ENCODE results near the gene DISC1.

The DISC1 gene

DNA sequence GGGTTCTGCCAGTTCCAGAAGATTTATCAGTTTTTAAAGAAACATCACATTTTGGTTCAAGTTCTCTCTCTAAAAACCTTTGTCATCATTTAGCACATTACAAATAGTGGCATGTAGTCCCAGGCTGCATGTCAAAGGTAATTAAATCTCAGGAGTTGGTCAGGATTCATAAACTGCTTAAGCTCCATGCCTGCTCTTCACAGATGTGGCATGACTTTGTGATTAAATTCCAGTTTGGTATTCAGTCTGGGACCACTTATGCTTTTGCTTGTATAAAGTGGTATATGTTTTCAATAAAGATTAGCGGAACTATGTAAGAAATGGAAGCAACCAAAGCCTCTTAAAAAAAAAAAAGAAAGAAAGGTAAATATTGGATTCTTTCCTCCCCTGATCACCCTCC is 408.0 kb downstream of the DISC1 start:
- Histone ChIP-seq H3K27ac (replicated peaks) (no peak overlapping the region), H3K4me3 (replicated peaks; ENCODE audit: insufficient read depth, low read length) (no peak overlapping the region), H3K27me3 (ENCODE audit: insufficient read depth, poor library complexity, severe bottlenecking) (no peaks in the 10 kb centered on the region)
- TF ChIP-seq POLR2AphosphoS5 (IDR thresholded peaks at IDR 0.05; ENCODE audit: low read depth) (no peak), SPI1 (IDR thresholded peaks at IDR 0.05; ENCODE audit: borderline replicate concordance, low read depth) (no peak), REST (IDR thresholded peaks at IDR 0.05; ENCODE audit: insufficient replicate concordance, low read depth) (no peak), CTCF (IDR thresholded peaks at IDR 0.05; ENCODE audit: insufficient read depth, low read length) (no peak), GABPA (IDR thresholded peaks at IDR 0.05; ENCODE audit: low read depth) (no peak)
- no peak for DNase-seq (ENCODE audit: low read depth in 1 of 2, low spot score in 1 of 2)

DNA sequence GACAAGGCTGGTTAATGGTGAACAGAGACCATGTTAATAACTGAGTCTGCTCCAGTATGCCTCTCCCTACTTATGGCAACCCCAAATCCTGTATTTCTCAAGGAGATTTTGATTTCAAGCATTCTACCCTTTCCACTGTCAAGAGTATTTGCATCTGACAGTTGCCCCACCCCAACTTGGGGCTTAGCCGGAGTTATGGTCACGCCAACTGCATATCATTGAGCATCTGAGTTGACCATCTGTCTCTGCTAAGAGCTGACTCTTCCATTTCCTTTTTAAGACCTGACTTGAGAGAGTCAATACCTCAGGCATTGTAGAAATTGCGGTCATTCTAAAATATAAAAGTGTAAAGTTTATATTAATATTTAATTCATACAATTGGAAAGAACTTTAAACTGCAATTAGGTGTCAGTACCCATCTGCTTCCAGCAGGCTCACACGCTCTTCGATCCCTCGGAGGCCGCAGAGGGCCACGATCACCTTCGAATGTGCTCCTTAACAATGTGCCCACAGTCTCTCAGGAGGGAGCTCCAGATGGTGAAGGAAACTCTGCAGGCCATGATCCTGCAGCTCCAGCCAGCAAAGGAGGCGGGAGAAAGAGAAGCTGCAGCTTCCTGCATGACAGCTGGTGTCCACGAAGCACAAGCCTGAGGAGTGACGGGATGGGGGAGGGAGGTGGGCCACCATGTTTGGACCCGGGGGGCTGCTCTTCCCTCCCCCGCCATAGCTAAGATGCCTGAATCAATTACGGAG is 409.8 kb downstream of the DISC1 start:
- Histone ChIP-seq H3K27ac (replicated peaks) (no peak overlapping the region), H3K27me3 (ENCODE audit: insufficient read depth, poor library complexity, severe bottlenecking) (no peaks in the 10 kb centered on the region), H3K4me3 (replicated peaks; ENCODE audit: insufficient read depth, low read length) (no peak overlapping the region)
- no peak for DNase-seq (ENCODE audit: low read depth in 1 of 2, low spot score in 1 of 2)
- TF ChIP-seq SPI1 (IDR thresholded peaks at IDR 0.05; ENCODE audit: borderline replicate concordance, low read depth) = no peak
- TF ChIP-seq POLR2AphosphoS5 (IDR thresholded peaks at IDR 0.05; ENCODE audit: low read depth) = no peak
- no peak for TF ChIP-seq REST (IDR thresholded peaks at IDR 0.05; ENCODE audit: insufficient replicate concordance, low read depth)
- no peak for TF ChIP-seq GABPA (IDR thresholded peaks at IDR 0.05; ENCODE audit: low read depth)
- no peak for TF ChIP-seq CTCF (IDR thresholded peaks at IDR 0.05; ENCODE audit: insufficient read depth, low read length)

DNA sequence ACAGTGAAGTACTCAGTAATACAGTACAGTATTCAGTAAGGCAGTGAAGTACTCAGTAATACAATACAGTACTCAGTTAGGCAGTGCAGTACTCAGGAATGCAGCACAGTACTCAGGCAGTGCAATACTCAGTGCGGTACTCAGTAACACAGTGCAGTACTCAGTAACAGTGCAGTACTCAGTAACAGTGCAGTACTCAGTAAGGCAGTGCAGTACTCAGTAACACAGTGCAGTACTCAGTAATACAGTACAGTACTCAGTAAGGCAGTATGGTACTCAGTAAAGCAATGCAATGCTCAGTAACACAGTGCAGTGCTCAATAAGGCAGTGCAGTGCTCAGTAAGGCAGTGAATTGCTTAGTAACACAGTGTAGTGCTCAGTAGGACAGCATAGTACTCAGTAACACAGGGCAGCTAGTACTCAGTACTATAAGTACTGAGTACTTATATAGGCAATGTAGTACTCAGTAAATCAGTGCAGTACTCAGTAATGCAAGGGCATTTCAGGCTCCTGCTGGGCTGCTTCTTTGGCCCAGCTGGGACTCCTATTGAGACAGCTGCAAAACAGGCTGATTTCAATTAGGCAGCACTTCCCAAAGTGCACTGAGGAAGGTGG is 411.3 kb downstream of the DISC1 start:
- no peaks in the 10 kb centered on the region for H3K27me3 ChIP-seq (ENCODE audit: insufficient read depth, poor library complexity, severe bottlenecking)
- no peak for DNase-seq (ENCODE audit: low read depth in 1 of 2, low spot score in 1 of 2)
- H3K27ac ChIP-seq (replicated peaks) = no peak overlapping the region
- no peak for TF ChIP-seq GABPA (IDR thresholded peaks at IDR 0.05; ENCODE audit: low read depth)
- TF ChIP-seq SPI1 (IDR thresholded peaks at IDR 0.05; ENCODE audit: borderline replicate concordance, low read depth) = no peak
- no peak for TF ChIP-seq REST (IDR thresholded peaks at IDR 0.05; ENCODE audit: insufficient replicate concordance, low read depth)
- TF ChIP-seq CTCF (IDR thresholded peaks at IDR 0.05; ENCODE audit: insufficient read depth, low read length) = no peak
- no peak for TF ChIP-seq POLR2AphosphoS5 (IDR thresholded peaks at IDR 0.05; ENCODE audit: low read depth)
- H3K4me3 ChIP-seq (replicated peaks; ENCODE audit: insufficient read depth, low read length) = no peak overlapping the region

Measured in HL-60 (cell line).